Keratinocyte (primary cell): ENCODE data around the gene SLC7A4. TPM values are rescaled to one million over a fixed set of nuclear protein-coding genes. Genes with fewer than 3 reads are reported as not detected.

ENCODE experiments used
- DNase-seq: peaks from one replicate; pipeline ENCODE4 v3.0.0-alpha.2; 2011; ENCODE audit warnings: low read depth, missing footprints, low spot score
- FAIRE-seq: peaks from 2 replicates; lab custom pipeline; 2011; peaks lifted over from hg19 to GRCh38; lab: Jason Lieb, UNC
- H2AFZ ChIP-seq: 2 replicates; pipeline ENCODE4 v1.6.0; 2012; ENCODE audit warnings: low read length, control low read depth, inconsistent platforms; ENCODE audit not compliant: control insufficient read depth
- H3K27ac ChIP-seq: 2 replicates; pipeline ENCODE4 v1.5.1; 2011; ENCODE audit warnings: low read length; ENCODE audit not compliant: control insufficient read depth, insufficient read depth
- H3K27me3 ChIP-seq: 3 replicates; pipeline ENCODE4 v1.6.0; 2011; ENCODE audit warnings: low read length; ENCODE audit not compliant: control insufficient read depth, insufficient read depth; ENCODE audit errors: extremely low read depth
- H3K36me3 ChIP-seq, 2 experiments: 2 replicates in 1 of 2; 3 replicates in 1 of 2; pipeline ENCODE4 v1.5.1; 2011; ENCODE audit warnings: low read length in 2 of 2, mild to moderate bottlenecking in 1 of 2; ENCODE audit not compliant: control insufficient read depth in 2 of 2, insufficient read depth in 2 of 2; ENCODE audit errors: extremely low read depth in 1 of 2
- H3K4me1 ChIP-seq: 3 replicates; pipeline ENCODE4 v1.5.1; 2011; ENCODE audit warnings: low read length; ENCODE audit not compliant: control insufficient read depth, insufficient read depth; ENCODE audit errors: extremely low read depth
- H3K4me2 ChIP-seq: 3 replicates; pipeline ENCODE4 v1.6.0; 2011; ENCODE audit warnings: low read depth, low read length; ENCODE audit not compliant: control insufficient read depth, insufficient read depth; ENCODE audit errors: extremely low read depth
- H3K4me3 ChIP-seq, 3 experiments: fragments of 200-600 bp in 1 of 3; sonication (generic) in 1 of 3; 2 replicates in 2 of 3; 3 replicates in 1 of 3; pipeline ENCODE4 v1.5.1; 2011 to 2016; ENCODE audit warnings: low read length in 3 of 3, mild to moderate bottlenecking in 3 of 3, control low read depth in 2 of 3, inconsistent platforms in 1 of 3, low read depth in 1 of 3, mixed read lengths in 1 of 3, mixed run types in 1 of 3, moderate library complexity in 1 of 3; ENCODE audit not compliant: control insufficient read depth in 2 of 3, insufficient read depth in 2 of 3; ENCODE audit errors: extremely low read depth in 1 of 3
- H3K79me2 ChIP-seq: 2 replicates; pipeline ENCODE4 v1.6.0; 2012; ENCODE audit warnings: low read length; ENCODE audit not compliant: control insufficient read depth, insufficient read depth
- H3K9ac ChIP-seq: 3 replicates; pipeline ENCODE4 v1.6.0; 2011; ENCODE audit warnings: low read length; ENCODE audit not compliant: control insufficient read depth, insufficient read depth; ENCODE audit errors: extremely low read depth
- H3K9me1 ChIP-seq: 3 replicates; pipeline ENCODE4 v1.6.0; 2011; ENCODE audit warnings: low read length; ENCODE audit not compliant: control insufficient read depth, insufficient read depth; ENCODE audit errors: extremely low read depth
- H3K9me3 ChIP-seq: 2 replicates; pipeline ENCODE4 v1.5.1; 2012; ENCODE audit warnings: low read depth, low read length; ENCODE audit not compliant: control insufficient read depth
- H4K20me1 ChIP-seq: 3 replicates; pipeline ENCODE4 v1.6.0; 2011; ENCODE audit warnings: low read length; ENCODE audit not compliant: control insufficient read depth, insufficient read depth; ENCODE audit errors: extremely low read depth
- CTCF ChIP-seq, 3 experiments: IDR thresholded peaks in 1 of 3; conservative IDR thresholded peaks in 1 of 3; optimal IDR thresholded peaks in 1 of 3; 2 replicates in 2 of 3; 3 replicates in 1 of 3; pipeline versions ENCODE3 to v1.5.1; 2011; ENCODE audit warnings: low read length in 3 of 3, mild to moderate bottlenecking in 3 of 3, moderate library complexity in 2 of 3, control low read depth in 1 of 3, inconsistent platforms in 1 of 3; ENCODE audit not compliant: insufficient read depth in 2 of 3; ENCODE audit errors: extremely low read depth in 1 of 3
- EZH2 ChIP-seq: IDR thresholded peaks from one replicate; pipeline ENCODE4 v1.6.1; 2012; ENCODE audit warnings: inconsistent platforms, mild to moderate bottlenecking, low read length, moderate library complexity
- dilution Hi-C: fragments of 300-500 bp; cut with MboI; formaldehyde crosslinking; loops from one replicate; pipeline ENCODE4 v1.7.0; 2020; ENCODE audit warnings: low sequenced_read_pairs; ENCODE audit not compliant: extremely low pct_ligation_motif_present
- polyA plus RNA-seq, 5 experiments: library from polyadenylated mRNA; depleted of rRNA in 3 of 5; stranded (reverse) in 3 of 5; stranded (forward) in 1 of 5; unstranded in 1 of 5; fragments of >200 nt; gene quantifications; 1 replicate in 1 of 5; 2 replicates in 3 of 5; 3 replicates in 1 of 5; pipeline versions ENCODE4 v1.2.1 to v1.2.3, GENCODE V29; 2011 to 2012; ENCODE audit warnings: missing spikeins in 2 of 5, low read depth in 1 of 5, low replicate concordance in 1 of 5

SLC7A4 gene
- polyA plus RNA-seq, 1 donor (not counting 4 experiments of a cell fraction or from before 2014, with no cell fraction given): 0.10 TPM

- H3K79me2 ChIP-seq: no peaks in the 10 kb centered on the region
- H3K9ac ChIP-seq: no peak overlapping the region
- no peak overlapping the region for H3K4me3 ChIP-seq
- no peak for DNase-seq
- no peak for TF ChIP-seq CTCF (optimal IDR thresholded peaks at IDR 0.05 in 1 of 3, IDR thresholded peaks at IDR 0.05 in 1 of 3, conservative IDR thresholded peaks at IDR 0.05 in 1 of 3; ENCODE audit: extremely low read depth in 1 of 3, insufficient read depth in 2 of 3, low read length in 3 of 3)
- no peak for TF ChIP-seq EZH2
- no peaks in the 10 kb centered on the region for H3K9me3 ChIP-seq
- no peak overlapping the region for H3K4me2 ChIP-seq
- peaks cover 21% of the 10 kb centered on the region for H3K4me1 ChIP-seq
- H3K36me3 ChIP-seq: no peaks in the 10 kb centered on the region
- H3K27me3 ChIP-seq: peaks cover 22% of the 10 kb centered on the region
- dilution Hi-C loops: no loop called here
- no peak overlapping the region for H2AFZ ChIP-seq
- no peaks in the 10 kb centered on the region for H4K20me1 ChIP-seq
- FAIRE-seq: no peak
- H3K27ac ChIP-seq: no peak overlapping the region
- no peaks in the 10 kb centered on the region for H3K9me1 ChIP-seq
These were observed 1.5 kb downstream of the SLC7A4 start for GRCh38 chr22:21030621-21031544.

GRCh38 chr22:21030032-21030431, 2.3 kb downstream of the SLC7A4 start:
- Histone ChIP-seq H3K4me1 (peaks cover 29% of the 10 kb centered on the region), H3K27ac (no peak overlapping the region), H3K4me2 (no peak overlapping the region), H3K79me2 (no peaks in the 10 kb centered on the region), H4K20me1 (no peaks in the 10 kb centered on the region), H2AFZ (no peak overlapping the region), H3K36me3 (no peaks in the 10 kb centered on the region), H3K9me1 (no peaks in the 10 kb centered on the region), H3K9ac (no peak overlapping the region), H3K9me3 (no peaks in the 10 kb centered on the region), H3K27me3 (peaks cover 22% of the 10 kb centered on the region), H3K4me3 (no peak overlapping the region)
- dilution Hi-C loops: no loop called here
- FAIRE-seq (no peak), DNase-seq (no peak)
- TF ChIP-seq CTCF (optimal IDR thresholded peaks at IDR 0.05 in 1 of 3, IDR thresholded peaks at IDR 0.05 in 1 of 3, conservative IDR thresholded peaks at IDR 0.05 in 1 of 3; ENCODE audit: extremely low read depth in 1 of 3, insufficient read depth in 2 of 3, low read length in 3 of 3): no peak
- TF ChIP-seq EZH2: no peak
